Measurements from ENCODE around the gene BTBD17.

BTBD17 gene

GRCh38 chr17:74318391-74318790 is 43.3 kb downstream of the BTBD17 start:
- Histone ChIP-seq H3K4me2 (ENCODE audit: low read depth, low read length, poor library complexity, severe bottlenecking) (no peak overlapping the region), H3K9me3 (ENCODE audit: insufficient read depth, low read depth, low read length) (no peaks in the 10 kb centered on the region), H3K9ac (ENCODE audit: low read depth, low read length, poor library complexity, severe bottlenecking) (no peak overlapping the region), H3K36me3 (ENCODE audit: insufficient read depth, low read length) (no peaks in the 10 kb centered on the region), H3K4me3 (ENCODE audit: low read length, poor library complexity, severe bottlenecking) (no peak overlapping the region), H4K20me1 (ENCODE audit: insufficient read depth, low read length, poor library complexity, severe bottlenecking) (no peaks in the 10 kb centered on the region), H3K27me3 (ENCODE audit: insufficient read depth, low read length, poor library complexity, severe bottlenecking) (no peaks in the 10 kb centered on the region), H3F3A (ENCODE audit: low read depth) (no peaks in the 10 kb centered on the region), H2AFZ (ENCODE audit: low read length) (no peak overlapping the region), H3K4me1 (ENCODE audit: insufficient read depth, low read length, poor library complexity, severe bottlenecking) (no peaks in the 10 kb centered on the region), H3K9me2 (replicated peaks; ENCODE audit: low read depth, low read length) (no peaks in the 10 kb centered on the region), H3K79me2 (ENCODE audit: insufficient read depth, low read length) (no peaks in the 10 kb centered on the region)
- no peak for TF ChIP-seq CTCF (conservative IDR thresholded peaks at IDR 0.05; ENCODE audit: low read length)
- no peak for TF ChIP-seq EZH2phosphoT487 (IDR thresholded peaks at IDR 0.05; ENCODE audit: borderline replicate concordance)

- Histone ChIP-seq H3K4me3 (ENCODE audit: low read length, poor library complexity, severe bottlenecking) (no peak overlapping the region), H3K9ac (ENCODE audit: low read depth, low read length, poor library complexity, severe bottlenecking) (no peak overlapping the region), H3K27me3 (ENCODE audit: insufficient read depth, low read length, poor library complexity, severe bottlenecking) (no peaks in the 10 kb centered on the region), H3K9me2 (replicated peaks; ENCODE audit: low read depth, low read length) (no peaks in the 10 kb centered on the region), H2AFZ (ENCODE audit: low read length) (no peak overlapping the region), H4K20me1 (ENCODE audit: insufficient read depth, low read length, poor library complexity, severe bottlenecking) (no peaks in the 10 kb centered on the region), H3K4me2 (ENCODE audit: low read depth, low read length, poor library complexity, severe bottlenecking) (no peak overlapping the region), H3F3A (ENCODE audit: low read depth) (no peaks in the 10 kb centered on the region), H3K9me3 (ENCODE audit: insufficient read depth, low read depth, low read length) (peaks cover 8% of the 10 kb centered on the region; the same call in 1 of the 2 replicates), H3K79me2 (ENCODE audit: insufficient read depth, low read length) (no peaks in the 10 kb centered on the region), H3K4me1 (ENCODE audit: insufficient read depth, low read length, poor library complexity, severe bottlenecking) (no peaks in the 10 kb centered on the region), H3K36me3 (ENCODE audit: insufficient read depth, low read length) (no peaks in the 10 kb centered on the region)
- TF ChIP-seq CTCF (conservative IDR thresholded peaks at IDR 0.05; ENCODE audit: low read length) (no peak), EZH2phosphoT487 (IDR thresholded peaks at IDR 0.05; ENCODE audit: borderline replicate concordance) (no peak)
These were observed 44.6 kb downstream of the BTBD17 start for GRCh38 chr17:74317071-74317470.

GRCh38 chr17:74316220-74316619 is 45.4 kb downstream of the BTBD17 start:
- no peaks in the 10 kb centered on the region for H4K20me1 ChIP-seq (ENCODE audit: insufficient read depth, low read length, poor library complexity, severe bottlenecking)
- TF ChIP-seq CTCF (conservative IDR thresholded peaks at IDR 0.05; ENCODE audit: low read length): no peak
- TF ChIP-seq EZH2phosphoT487 (IDR thresholded peaks at IDR 0.05; ENCODE audit: borderline replicate concordance): no peak
- no peaks in the 10 kb centered on the region for H3K27me3 ChIP-seq (ENCODE audit: insufficient read depth, low read length, poor library complexity, severe bottlenecking)
- H3K9me3 ChIP-seq (ENCODE audit: insufficient read depth, low read depth, low read length): peaks cover 8% of the 10 kb centered on the region; the same call in 1 of the 2 replicates
- H3K9ac ChIP-seq (ENCODE audit: low read depth, low read length, poor library complexity, severe bottlenecking): no peak overlapping the region
- H3K9me2 ChIP-seq (replicated peaks; ENCODE audit: low read depth, low read length): no peaks in the 10 kb centered on the region
- no peak overlapping the region for H3K4me3 ChIP-seq (ENCODE audit: low read length, poor library complexity, severe bottlenecking)
- H3K36me3 ChIP-seq (ENCODE audit: insufficient read depth, low read length): no peaks in the 10 kb centered on the region
- H3F3A ChIP-seq (ENCODE audit: low read depth): no peaks in the 10 kb centered on the region
- no peak overlapping the region for H3K4me2 ChIP-seq (ENCODE audit: low read depth, low read length, poor library complexity, severe bottlenecking)
- H2AFZ ChIP-seq (ENCODE audit: low read length): no peak overlapping the region
- H3K79me2 ChIP-seq (ENCODE audit: insufficient read depth, low read length): no peaks in the 10 kb centered on the region
- H3K4me1 ChIP-seq (ENCODE audit: insufficient read depth, low read length, poor library complexity, severe bottlenecking): no peaks in the 10 kb centered on the region

Measured in Loucy (cell line).